GM19452 (cell line): Measurements from ENCODE around the gene ACBD6.
A peak's percentile ranks its signal among the peaks of the same experiment; 100 is the strongest.

Experiments used
- ATAC-seq: cut with Tn5 transposase; IDR thresholded peaks from one replicate; pipeline ENCODE4 v1.9.1; 2021; ENCODE audit not compliant: unreplicated experiment

The ACBD6 gene

DNA sequence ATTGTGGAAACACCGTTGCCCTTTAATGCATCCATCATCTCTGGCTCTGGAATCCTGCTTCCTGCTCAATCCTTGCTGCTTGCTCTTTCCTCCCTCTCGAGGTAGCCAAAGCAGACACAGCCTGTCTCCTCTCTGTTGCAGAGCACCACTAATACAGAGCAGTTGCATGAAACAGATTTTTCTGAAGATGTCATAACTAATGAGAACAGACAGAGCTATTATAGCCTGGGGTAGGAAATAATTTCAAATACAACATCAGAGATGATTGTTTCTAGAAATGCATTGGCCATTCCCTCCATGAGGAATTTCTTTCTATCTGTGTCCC is 23.3 kb upstream of the ACBD6 start:
- no peak for ATAC-seq

DNA sequence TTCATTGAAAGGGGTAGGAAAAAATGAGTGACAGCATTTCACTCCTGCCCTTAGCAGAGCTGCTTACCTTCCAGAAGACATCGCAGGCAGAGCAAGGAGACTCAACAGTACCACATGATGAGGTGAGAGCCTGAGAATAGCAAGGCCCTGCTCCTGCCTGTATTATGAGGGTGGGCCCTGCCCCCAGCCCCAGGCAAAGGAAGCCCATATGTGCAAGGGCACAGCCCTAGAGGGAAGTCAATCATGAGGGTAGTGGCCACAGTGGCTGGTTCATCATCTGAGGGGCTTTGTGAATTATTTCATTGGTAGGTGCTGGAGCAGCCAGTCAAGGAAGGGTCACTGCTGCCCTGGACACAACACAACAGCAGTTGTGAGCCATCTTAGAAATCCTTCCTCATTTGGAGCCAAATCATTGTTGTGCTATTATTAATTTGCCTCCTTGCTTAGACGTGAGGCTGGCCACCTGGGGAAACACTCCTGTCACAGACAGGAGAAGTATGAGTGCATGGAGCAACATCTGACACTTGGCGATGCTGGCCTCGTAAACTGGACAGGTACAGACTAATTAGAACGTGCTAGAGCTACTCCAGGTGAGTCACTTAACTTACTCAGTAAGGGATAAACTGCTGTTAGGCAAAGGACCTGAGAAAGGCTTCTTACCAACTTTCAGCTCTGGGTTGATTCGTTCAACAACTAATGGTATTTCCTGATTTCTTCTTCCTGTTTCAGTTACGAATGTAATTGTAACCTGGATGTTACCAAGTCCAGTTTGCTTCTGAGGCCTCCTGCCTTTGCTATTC is 22.7 kb upstream of the ACBD6 start:
- ATAC-seq = no peak

DNA sequence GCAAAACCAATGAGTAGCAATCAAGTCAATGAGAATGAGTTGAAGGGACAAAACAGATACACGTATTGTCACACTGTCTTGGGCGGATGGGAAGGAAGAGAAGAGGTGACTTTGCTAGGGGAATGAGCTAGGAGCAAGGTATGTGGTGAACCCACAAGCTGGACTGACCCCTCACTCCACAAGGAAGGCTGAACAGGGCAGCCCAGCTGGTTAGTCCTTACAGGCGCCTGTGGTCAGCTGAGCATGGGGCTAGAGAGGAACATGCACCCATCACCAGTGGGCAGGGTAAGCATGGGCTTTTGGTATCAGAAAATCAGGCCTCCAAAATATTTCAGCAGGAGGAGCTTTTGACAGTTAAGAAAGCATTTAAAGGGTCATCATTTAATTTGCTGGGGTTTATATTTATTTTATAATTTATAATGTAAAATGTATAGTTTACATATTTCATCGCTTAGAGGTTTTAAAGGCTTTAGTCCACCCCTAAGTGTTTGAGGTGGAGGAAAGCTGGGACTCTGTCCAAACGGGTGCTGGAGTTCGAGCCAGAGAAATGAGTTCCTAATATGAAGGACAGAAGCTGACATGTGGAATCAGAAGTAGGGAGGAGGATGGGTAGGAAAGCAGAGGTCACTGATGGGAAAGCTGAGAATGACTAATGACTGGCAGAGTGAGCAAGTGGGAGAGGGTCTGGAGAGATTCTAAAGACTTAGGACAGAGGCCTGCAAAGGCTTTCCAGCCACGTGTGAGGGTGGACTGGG is 22.0 kb upstream of the ACBD6 start:
- ATAC-seq = no peak

DNA sequence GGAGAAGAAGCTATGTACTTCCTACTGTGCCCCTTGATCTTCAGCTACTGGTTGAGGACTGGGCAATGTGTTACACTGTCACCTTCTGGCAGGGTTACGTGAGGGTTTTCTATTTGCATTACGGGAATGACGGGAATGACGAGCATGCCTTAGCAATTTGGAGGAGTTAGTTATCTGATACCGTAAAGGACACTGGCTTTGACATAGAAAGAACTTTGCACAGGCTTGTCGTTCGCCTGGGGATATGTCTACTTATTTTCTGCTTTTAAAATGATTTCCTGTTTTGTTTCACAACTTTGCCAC is 19.8 kb upstream of the ACBD6 start:
- no peak for ATAC-seq

- no peak for ATAC-seq
Observed at GRCh38 chr1:180521474-180522212, 19.3 kb upstream of the ACBD6 start.

- no peak for ATAC-seq
Observed at GRCh38 chr1:180519846-180520245, 17.5 kb upstream of the ACBD6 start.

DNA sequence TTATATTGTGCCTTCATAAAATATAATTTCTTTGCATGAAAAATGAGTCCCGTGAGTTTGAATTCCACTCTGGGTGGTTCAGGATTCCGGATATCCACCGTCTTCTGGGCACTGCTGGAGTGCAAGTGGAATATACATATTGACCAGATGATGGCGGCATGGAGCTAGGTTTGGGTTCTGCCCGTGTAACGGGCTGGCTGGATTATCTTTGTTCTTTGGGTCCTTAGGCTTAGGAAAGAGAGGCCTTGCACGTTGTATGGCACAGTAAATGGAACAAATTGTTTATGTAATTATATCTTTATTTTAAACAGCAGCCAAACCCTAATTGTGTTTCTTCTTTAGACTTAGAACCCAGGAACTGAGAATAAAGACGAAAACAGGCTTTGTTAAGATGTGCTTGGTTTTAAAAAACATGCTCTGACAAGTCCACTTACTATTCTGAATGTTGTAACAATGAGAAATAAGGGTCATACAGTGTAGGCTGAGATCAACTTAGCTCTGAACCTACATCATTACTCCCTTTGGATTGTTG is 13.5 kb upstream of the ACBD6 start:
- peak; percentile 93 for ATAC-seq

- ATAC-seq = no peak
Observed at GRCh38 chr1:180515364-180515763, 13.0 kb upstream of the ACBD6 start.

DNA sequence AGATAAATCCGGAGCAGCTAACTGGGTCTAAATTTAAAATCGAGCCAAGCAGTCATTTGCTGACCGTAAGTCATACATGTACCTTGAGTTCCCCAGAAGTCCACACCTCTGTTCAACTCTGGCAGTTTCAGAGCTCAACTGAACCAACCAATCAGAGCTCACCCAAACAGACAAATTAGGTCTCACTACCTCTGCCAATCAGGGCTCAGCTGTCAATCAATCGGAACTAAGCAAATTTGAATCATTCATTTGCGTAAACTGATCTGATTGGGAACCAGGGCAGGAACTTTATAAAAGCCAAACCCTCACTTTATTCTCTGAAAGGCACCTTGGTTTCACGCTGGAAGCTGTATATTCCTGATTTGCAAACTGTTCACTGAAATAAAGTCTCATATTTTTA is 11.2 kb upstream of the ACBD6 start:
- ATAC-seq = no peak

DNA sequence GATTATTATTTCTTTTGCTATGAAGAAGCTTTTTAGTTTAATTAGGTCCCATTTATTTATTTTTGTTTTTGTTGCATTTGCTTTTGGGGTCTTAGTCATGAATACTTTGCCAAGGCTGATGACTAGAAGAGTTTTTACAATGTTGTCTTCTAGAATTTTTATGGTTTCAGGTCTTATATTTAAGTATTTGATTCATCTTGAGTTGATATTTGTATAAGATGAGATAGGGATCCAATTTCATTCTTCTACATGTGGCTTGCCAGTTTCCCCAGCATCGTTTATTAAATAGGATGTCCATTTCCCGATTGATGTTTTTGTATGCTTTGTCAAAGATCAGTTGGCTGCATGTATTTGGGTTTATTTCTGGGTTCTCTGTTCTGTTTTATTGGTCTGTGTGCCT is 8.5 kb upstream of the ACBD6 start:
- no peak for ATAC-seq

DNA sequence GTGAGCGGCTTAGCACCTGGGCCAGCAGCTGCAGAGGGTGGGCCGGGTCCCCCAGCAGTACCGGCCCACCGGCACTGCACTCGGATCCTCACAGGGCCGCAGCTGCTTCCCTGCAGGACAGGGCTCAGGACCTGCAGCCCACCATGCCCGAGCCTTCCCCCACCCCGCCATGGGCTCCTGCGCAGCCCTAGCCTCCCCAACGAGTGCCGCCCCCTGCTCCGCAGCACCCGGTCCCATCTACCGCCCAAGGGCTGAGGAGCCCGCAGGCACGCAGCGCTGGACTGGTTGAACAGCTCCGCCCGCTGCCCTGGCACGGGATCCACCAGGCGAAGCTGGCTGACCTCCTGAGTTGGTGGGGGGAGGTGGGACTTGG is 6.3 kb upstream of the ACBD6 start:
- ATAC-seq = no peak

DNA sequence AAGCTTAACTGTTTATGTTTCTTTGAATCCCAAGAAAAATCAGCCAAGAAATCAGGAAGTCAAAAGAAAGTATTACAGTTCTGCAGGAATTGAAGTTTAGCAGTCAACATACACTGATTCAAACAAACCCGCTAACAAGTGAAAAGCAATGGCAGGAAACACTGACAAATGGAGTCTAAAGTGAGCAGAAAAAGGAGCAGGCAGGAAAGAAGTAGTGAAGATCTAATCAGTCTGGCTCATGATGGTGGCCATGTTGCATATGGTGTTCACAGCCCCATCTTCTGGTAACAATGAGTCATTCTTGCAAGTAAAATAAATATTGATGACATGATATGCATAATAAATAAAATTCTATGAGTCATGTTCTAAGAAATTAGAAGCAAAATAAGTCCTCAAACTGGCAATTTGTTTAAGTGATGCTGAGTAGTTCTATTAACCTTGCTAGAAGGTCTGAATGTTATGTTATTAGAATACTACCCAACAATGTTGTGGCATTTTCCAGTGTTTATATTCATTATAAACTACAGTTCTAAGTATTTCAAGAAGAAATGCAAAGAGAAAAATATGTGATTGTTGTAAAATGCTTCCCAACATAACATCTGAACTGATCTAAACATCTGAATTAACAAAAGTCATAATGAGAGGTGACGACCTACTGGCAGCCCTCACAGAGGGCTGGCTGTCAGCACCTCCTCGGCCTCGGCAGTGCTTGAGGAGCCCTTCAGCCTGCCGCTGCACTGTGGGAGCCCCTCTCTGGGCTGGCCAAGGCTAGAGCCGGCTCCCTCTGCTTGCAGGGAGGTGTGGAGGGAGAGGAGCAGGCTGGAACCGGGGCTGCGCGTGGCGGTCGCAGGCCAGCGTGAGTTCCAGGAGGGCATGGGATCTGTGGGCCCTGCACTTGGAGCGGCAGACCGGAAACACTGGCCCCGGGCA is 5.7 kb upstream of the ACBD6 start:
- no peak for ATAC-seq

DNA sequence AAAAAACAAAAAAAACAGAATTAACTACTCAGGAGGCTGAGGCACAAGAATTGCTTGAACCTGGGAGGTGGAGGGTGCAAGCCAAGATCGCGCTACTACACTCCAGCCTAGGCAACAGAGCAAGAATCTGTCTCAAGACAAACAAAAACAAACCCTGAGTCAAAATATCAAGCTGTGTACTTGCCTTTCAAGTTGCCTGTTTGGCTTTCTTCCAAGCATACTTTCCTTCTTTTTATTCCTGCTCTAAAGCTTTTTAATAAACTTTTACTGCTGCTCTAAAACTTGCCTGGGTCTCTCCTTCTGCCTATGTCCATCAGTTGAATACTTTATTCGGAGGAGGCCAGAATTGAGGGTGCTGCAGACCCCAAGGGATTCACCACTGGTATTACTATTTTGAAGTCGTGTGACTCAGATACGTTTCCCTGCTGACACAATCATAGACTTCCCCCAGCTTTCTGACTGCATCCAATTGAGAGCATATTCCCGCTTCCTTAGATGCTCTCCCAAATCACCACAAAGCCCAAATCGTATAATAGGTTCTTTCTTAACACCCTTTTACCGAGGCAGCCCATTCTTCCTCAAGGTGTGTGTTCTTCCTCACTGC is 3.5 kb upstream of the ACBD6 start:
- ATAC-seq = no peak

- ATAC-seq = no peak
Observed at GRCh38 chr1:180504186-180504585, 1.8 kb upstream of the ACBD6 start.

DNA sequence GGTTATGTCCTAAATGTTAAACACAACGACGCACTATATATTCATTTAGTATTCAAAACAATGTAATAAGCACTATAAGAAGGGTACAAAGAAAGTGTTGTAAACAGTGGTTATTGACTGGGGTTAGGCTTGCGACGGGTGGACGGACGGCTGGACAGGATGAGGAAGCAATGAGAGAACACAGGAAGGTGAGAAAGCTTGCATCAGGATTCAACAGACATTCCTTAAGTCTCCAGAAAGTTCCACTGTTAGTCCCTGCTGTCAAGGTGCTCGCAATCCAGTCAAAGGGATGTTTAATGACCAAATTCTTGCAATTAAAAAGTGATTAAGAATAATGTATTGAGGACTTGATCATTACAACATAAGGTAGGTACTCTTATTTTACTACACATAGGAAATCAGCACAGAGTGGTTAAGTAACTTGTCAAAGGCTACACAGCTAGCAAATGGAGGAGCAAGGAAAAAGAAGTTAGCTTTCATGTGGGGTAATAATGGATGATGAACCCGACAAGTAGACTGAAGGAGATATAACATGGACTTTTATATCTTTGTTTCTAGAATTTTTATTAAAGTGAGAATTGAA is 994 bp upstream of the ACBD6 start:
- no peak for ATAC-seq

DNA sequence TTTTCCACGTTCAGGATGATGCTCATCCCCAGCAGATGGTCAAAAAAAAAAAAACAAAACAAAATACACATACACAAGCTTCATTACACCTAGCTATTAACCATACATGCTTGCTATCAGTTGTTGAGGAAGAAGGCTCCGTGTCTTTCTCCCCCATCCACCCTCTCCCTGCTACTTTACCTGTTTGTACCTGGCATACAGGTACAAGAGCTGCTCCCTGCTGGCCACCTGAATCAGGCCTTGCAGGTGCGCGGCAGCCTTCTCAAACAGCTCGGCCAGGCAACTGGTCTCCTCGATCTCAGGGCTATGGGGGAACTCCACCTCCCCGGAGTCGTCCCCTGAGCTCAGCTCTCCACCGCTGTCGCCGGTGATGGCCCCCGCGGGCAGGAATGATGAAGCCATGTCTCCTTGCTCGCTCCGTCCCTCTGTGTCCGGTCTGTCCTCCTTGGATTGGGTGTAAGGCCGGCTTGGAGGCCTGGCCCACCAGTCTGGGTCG is 464 bp downstream of the ACBD6 start:
- peak; percentile 32 for ATAC-seq

GRCh38 chr1:180500689-180501088 is 1.7 kb downstream of the ACBD6 start:
- ATAC-seq = no peak

DNA sequence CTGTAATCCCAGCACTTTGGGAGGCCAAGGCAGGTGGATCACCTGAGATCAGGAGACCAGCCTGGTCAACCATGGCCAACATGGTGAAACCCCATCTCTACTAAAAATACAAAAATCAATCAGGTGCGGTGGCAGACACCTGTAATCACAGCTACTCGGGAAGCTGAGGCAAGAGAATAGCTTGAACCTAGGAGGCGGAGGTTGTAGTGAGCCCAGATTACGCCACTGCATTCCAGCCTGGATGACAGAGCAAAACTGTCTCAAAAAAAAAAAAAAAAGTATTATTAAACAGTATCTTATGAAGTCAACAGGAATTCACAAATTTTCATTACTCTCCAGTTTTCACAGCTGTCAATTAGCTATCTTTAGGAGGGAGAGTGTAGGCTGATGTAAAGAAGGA is 3.8 kb downstream of the ACBD6 start:
- ATAC-seq = no peak

- no peak for ATAC-seq
Observed at GRCh38 chr1:180497826-180498225, 4.6 kb downstream of the ACBD6 start.

DNA sequence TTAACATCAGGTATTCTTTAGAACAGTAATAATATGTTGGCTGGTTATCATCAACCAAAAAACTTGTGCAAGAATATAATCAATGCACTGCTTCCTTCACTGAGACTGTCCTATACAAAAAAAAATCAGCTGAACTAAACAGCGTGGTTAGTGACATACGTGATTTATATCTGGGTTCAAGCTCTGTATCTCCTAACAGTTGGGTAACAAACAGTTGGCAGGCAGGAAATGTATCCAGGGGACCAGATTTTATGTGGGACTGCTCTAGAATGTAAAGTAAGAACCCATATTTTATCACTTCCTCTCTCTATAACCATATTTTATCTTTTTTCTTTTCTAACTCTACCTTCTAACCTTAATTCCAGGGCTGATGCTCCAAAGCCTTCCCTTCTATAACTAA is 8.0 kb downstream of the ACBD6 start:
- ATAC-seq = no peak
